GM12864 (cell line): ENCODE results near the gene GADD45G.

Experiments
- DNase-seq: peaks from one replicate; pipeline ENCODE4 v3.0.0-alpha.2; 2011; ENCODE audit warnings: low read depth
- H3K4me3 ChIP-seq: 2 replicates; pipeline ENCODE4 v1.5.1; 2011; ENCODE audit warnings: mild to moderate bottlenecking, low read depth, low read length, control low read depth
- TF ChIP-seq, protein P1 (sequence below): IDR thresholded peaks from 2 replicates; pipeline ENCODE4 v1.5.1; 2011; ENCODE audit warnings: low read depth, mild to moderate bottlenecking, moderate library complexity, low read length, control low read depth, inconsistent platforms; ENCODE audit errors: missing control alignments

The GADD45G gene, protein sequence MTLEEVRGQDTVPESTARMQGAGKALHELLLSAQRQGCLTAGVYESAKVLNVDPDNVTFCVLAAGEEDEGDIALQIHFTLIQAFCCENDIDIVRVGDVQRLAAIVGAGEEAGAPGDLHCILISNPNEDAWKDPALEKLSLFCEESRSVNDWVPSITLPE

DNA sequence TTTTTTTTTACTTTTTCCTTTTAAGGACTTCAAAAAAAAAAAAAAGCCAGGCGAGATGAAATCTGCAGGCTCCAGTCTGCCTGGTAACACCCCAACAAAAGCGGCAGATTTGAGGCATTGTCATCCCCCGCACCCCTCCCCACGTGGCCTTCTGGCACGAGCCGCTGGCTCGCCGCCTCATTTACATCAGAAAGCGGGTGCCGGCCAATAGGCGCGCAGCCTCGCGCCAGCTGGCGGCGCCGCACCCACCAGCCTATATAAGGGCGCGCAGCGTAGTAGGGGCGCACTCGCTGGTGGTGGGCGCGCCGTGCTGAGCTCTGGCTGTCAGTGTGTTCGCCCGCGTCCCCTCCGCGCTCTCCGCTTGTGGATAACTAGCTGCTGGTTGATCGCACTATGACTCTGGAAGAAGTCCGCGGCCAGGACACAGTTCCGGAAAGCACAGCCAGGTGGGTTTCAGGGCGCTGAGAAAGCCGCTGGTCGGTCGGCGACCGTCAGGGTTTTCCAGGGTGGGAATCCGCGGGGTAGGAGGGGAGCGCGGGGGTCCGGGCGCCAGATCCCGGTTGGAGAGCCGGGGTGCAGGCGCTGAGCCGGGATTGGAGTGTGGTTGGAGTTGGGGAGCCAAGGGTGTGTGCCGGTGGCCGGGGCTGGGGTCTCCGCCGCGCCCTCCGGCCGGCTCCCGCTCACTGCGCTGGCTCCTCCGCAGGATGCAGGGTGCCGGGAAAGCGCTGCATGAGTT is at the start of gene GADD45G:
Gene GADD45G (plus strand): TSS at position 284 of the 736 bp plus-strand sequence. CDS start 110 bp downstream, at position 394.
- H3K4me3 ChIP-seq = peak within 1 kb of the TSS; percentile 40

DNA sequence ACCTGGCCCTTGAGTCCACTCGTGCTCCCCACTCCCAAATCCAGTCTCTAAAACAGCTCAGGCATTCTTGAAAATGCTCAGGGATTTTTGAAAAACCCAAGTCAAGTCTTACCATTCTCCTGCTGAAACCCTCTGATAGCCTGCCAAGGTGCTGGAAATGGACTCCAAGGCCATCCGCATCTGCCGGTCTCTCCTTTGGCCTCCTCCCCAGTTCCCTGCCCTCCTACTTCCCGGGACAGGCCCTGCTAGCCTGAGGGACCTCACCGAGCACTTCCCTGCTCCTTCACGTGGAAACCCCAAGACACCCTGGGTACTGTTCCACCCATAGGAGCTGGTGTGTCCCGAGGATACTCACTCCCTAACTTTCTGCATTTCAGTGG is 49.8 kb upstream of the GADD45G start:
- TF ChIP-seq, protein P1, sequence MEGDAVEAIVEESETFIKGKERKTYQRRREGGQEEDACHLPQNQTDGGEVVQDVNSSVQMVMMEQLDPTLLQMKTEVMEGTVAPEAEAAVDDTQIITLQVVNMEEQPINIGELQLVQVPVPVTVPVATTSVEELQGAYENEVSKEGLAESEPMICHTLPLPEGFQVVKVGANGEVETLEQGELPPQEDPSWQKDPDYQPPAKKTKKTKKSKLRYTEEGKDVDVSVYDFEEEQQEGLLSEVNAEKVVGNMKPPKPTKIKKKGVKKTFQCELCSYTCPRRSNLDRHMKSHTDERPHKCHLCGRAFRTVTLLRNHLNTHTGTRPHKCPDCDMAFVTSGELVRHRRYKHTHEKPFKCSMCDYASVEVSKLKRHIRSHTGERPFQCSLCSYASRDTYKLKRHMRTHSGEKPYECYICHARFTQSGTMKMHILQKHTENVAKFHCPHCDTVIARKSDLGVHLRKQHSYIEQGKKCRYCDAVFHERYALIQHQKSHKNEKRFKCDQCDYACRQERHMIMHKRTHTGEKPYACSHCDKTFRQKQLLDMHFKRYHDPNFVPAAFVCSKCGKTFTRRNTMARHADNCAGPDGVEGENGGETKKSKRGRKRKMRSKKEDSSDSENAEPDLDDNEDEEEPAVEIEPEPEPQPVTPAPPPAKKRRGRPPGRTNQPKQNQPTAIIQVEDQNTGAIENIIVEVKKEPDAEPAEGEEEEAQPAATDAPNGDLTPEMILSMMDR = no peak
- no peak overlapping the region for H3K4me3 ChIP-seq
- no peak for DNase-seq

More for the DNA sequence above, at the start of gene GADD45G:
- peak; percentile 30 for DNase-seq
- TF ChIP-seq, protein P1 = no peak

DNA sequence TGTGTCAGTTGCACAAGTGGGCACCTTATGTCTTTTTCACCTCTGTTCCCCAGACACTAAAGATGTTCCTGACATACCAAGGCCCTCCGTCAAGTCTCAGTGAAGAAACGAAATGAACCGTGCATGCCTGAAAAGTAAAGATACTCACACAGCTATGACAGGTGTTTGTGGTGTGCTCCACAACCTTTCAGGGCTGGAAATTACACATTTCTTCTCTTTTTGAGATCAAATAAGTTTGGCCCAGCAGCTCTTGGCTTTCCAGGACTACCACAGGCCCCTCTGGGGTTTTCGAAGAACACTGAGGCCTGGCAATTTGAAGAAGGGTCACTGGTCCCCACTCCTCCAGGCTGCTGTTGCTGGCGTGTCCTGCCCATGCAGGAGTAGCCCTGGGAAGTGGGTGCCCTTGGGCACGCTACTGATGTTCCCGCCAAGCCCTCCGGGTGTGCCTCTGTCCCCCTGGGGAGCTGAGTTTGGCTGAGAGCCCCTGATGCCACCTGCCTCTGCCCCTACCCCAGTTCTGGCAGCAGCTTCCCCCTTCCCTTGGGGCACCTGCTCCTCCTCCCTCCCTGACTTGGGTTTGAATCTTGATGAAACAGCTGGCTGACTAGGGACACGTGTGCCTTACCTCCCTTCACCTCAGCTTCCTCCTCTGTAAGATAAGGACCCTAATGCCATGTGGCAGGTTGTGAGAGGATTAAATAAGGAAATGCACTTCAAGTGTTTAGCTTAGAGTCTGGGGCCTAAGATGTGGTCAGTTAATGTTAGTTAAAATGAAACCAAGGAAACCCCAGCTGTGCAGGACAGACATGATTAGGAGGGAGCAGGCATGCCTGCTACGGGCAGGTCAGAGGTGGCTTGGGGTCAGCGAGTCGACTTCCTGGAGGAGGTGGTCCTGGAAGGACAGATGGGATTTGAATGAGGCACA is 49.1 kb upstream of the GADD45G start:
- no peak for DNase-seq
- no peak overlapping the region; the same call in 1 of the 2 replicates for H3K4me3 ChIP-seq
- TF ChIP-seq, protein P1 = no peak

DNA sequence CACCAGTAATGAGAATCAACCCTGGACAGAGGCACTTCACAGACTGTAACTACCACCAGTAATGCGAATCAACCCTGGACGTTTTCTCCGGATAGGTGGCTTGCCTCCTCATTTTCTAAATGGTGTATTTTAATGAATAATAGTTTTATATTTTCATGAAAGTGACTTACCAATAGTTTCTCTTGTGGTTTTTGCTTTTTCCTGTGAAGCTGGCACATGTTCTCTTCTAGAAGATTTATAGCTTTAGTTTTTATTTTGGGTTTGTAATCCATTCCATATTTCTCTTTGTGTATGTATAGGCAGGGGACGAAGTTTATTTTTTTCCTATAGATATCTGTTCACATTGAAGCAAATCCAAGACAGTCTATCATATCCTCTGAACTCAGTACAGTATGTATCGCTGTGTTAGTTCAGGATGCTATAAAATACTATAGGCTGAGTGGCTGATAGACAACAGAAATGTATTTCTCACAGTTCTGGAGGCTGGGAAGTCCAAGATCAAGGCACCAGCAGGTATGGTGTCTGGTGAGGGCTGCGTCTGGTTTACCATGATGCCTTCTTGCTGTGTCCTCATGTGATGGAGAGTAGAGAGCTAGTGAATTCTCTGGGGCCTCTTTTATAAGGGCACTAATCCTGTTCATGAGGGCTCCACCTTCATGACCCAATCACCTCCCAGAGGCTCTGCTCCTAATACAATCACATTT is 46.5 kb upstream of the GADD45G start:
- TF ChIP-seq, protein P1 = no peak

DNA sequence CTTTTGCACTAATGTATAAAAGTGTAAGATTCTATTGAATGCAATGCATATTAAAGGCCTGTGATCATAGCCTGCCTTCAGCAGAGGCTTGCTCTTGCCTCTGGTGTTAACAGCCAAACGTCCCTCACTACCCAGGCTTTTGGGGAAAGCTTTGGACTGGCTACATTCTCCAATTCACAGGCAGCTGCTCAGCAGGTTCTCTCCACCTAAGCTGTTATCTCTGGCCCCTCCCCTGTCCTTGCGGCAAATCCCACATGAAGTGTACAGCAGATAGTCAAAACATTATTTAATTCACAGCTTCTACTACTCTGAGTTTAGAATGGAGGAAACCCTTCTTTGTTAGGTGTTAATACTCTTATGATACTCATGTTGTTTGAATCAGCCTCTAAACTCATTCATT is 45.9 kb upstream of the GADD45G start:
- TF ChIP-seq, protein P1 = no peak
- no peak overlapping the region for H3K4me3 ChIP-seq
- no peak for DNase-seq

More for the DNA sequence above, 46.5 kb upstream of the GADD45G start:
- no peak overlapping the region for H3K4me3 ChIP-seq
- DNase-seq = no peak

DNA sequence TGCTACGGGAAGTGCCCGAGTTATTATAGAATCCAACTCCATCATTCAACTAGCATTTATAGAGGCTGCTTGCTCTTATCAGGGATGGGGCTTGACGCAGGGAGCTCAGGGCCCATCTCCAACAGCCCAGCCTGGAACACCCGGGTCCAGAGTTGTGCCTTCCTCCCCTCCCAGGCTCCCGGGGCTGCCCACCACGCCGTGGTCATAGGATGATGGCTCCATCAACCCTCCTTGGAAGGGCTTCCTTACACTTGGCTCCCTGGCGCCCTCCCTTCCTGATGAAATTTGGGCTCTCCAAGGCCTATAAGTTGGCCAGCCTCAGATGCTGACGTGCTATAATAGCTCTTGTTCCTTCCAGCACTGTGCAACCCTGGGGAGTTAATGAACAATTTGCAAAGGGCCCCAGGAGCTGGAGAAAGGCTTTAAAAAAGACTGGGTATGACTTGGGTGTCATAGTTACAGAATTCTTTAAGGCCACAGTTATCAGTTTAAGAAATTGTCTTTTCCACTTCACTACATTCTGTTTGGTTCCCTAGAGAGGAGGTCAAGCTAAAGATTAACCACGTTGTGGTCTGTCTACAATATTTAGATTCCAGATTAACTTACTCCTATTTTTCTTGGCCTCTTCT is 42.5 kb upstream of the GADD45G start:
- DNase-seq = no peak
- TF ChIP-seq, protein P1 = no peak
- no peak overlapping the region for H3K4me3 ChIP-seq
